Activated CD4-positive, CD25-positive, alpha-beta regulatory T cell treated with anti-CD3 and anti-CD28 coated beads, Interleukin-2, amount 50 U/mL, for 72 hours (primary cell): ENCODE measurements around the gene CASP14.
"Not testable (repeated sequence)": the region's sequence is repeated elsewhere in the genome, so short reads cannot be mapped to it uniquely, and the experiment has no call there.

Experiments used
- DNase-seq: peaks from one replicate; pipeline ENCODE4 v3.0.0; 2021

The CASP14 gene

GRCh38 chr19:15048885-15049541 lies at the start of gene CASP14:
CASP14 (plus strand) TSS chr19:15049480; CDS start chr19:15052252, 2,772 bp downstream.
- DNase-seq = no peak

GRCh38 chr19:15008308-15008707 lies 41.0 kb upstream of the CASP14 start:
- no peak for DNase-seq

- DNase-seq = no peak
Measured at GRCh38 chr19:15010501-15011300, 38.6 kb upstream of the CASP14 start.

- DNase-seq = no peak
Measured at GRCh38 chr19:15014579-15014978, 34.7 kb upstream of the CASP14 start.

- DNase-seq = no peak
Measured at GRCh38 chr19:15015946-15016542, 33.2 kb upstream of the CASP14 start.

GRCh38 chr19:15018836-15019235 lies 30.4 kb upstream of the CASP14 start:
- not testable (repeated sequence) for DNase-seq

GRCh38 chr19:15021286-15022007 lies 27.8 kb upstream of the CASP14 start:
- no peak for DNase-seq

GRCh38 chr19:15022752-15023151 lies 26.5 kb upstream of the CASP14 start:
- no peak for DNase-seq

- DNase-seq = no peak
Measured at GRCh38 chr19:15025217-15025616, 24.1 kb upstream of the CASP14 start.

- no peak for DNase-seq
Measured at GRCh38 chr19:15028490-15028889, 20.8 kb upstream of the CASP14 start.

GRCh38 chr19:15031675-15032074 lies 17.6 kb upstream of the CASP14 start:
- no peak for DNase-seq

- DNase-seq = no peak
Measured at GRCh38 chr19:15035795-15036311, 13.4 kb upstream of the CASP14 start.

GRCh38 chr19:15037586-15037985 lies 11.7 kb upstream of the CASP14 start:
- DNase-seq = no peak

- DNase-seq = no peak
Measured at GRCh38 chr19:15038294-15038693, 11.0 kb upstream of the CASP14 start.

GRCh38 chr19:15042003-15042402 lies 7.3 kb upstream of the CASP14 start:
- DNase-seq = no peak

GRCh38 chr19:15042826-15043225 lies 6.5 kb upstream of the CASP14 start:
- DNase-seq = no peak

GRCh38 chr19:15045506-15045905 lies 3.8 kb upstream of the CASP14 start:
- DNase-seq = no peak

- no peak for DNase-seq
Measured at GRCh38 chr19:15047680-15048079, 1.6 kb upstream of the CASP14 start.

- no peak for DNase-seq
Measured at GRCh38 chr19:15048128-15048527, 1.2 kb upstream of the CASP14 start.

GRCh38 chr19:15050639-15051038 lies 1.4 kb downstream of the CASP14 start:
- DNase-seq = no peak

GRCh38 chr19:15062036-15062435 lies 12.8 kb downstream of the CASP14 start:
- DNase-seq = no peak

- DNase-seq = not testable (repeated sequence)
Measured at GRCh38 chr19:15070386-15070785, 21.1 kb downstream of the CASP14 start.
